HG02623 (cell line): Measurements from ENCODE around the gene SUPT7L.

ENCODE experiments used
- ATAC-seq: cut with Tn5 transposase; IDR thresholded peaks from one replicate; pipeline ENCODE4 v1.9.1; 2021; ENCODE audit warnings: moderate library complexity; ENCODE audit not compliant: unreplicated experiment

SUPT7L gene, protein sequence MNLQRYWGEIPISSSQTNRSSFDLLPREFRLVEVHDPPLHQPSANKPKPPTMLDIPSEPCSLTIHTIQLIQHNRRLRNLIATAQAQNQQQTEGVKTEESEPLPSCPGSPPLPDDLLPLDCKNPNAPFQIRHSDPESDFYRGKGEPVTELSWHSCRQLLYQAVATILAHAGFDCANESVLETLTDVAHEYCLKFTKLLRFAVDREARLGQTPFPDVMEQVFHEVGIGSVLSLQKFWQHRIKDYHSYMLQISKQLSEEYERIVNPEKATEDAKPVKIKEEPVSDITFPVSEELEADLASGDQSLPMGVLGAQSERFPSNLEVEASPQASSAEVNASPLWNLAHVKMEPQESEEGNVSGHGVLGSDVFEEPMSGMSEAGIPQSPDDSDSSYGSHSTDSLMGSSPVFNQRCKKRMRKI

DNA sequence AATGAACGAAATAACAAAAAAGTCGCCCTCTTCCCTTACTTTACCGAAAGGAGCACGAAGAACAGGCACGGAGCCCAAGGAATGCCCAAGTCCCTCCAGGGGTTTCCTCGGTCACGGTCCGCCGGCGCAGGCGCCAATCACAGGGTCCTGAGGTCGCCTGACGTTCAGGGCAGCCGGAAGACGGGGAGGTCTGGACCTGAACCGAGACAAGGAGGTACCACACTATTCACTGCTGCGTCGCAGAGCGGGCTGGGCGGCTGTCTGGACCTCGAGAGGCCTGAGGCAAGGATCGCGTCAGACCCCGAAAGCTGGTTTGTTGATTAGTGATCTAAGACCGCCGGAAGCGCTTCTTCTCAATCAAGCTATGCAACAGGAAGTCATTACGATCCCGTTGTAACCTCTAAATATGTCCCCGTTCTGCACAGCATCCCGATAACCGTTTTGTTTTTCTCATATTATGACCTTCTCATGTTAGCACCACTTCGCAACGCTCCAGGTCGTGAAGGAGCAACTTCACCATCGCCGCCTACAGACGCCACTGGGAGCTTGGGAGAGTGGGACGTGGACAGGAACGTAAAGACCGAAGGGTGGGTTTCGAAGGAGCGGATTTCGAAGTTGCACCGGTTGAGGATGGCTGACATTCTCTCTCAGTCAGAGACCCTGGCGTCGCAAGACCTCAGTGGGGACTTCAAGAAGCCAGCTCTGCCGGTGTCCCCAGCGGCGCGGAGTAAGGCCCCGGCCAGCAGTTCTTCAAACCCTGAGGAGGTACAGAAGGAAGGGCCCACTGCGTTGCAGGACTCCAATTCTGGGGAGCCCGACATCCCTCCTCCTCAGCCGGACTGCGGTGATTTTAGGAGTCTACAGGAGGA, at the start of gene SUPT7L, which contains the start of gene SLC4A1AP:
SUPT7L (minus strand) TSS at position 330 of the 869 bp plus-strand sequence. CDS start 1,422 bp downstream, outside the sequence.
SLC4A1AP (plus strand) TSS at position 605 of the 869 bp plus-strand sequence; CDS start at position 631, 26 bp downstream.
- peak; percentile 68 for ATAC-seq

DNA sequence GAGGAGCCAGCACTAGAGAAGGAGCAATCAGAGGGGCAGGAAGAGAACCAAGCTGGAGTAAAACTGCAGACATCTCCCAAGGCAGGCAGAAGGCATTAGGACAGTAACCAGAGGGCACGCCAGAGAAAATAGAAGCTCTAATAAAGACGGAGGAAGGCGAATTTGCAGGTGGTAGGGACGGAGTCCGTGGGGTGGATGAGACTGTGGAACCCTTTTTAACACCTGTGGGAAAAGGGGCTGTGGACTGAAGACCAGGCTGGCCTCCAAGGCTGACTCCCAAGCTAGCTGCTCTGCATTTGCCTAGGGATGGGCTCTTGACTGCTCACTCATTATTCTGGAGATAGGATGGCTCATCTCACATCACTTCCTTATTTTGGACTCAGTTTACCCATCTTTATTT, 49.8 kb upstream of the SUPT7L start:
- ATAC-seq = no peak

DNA sequence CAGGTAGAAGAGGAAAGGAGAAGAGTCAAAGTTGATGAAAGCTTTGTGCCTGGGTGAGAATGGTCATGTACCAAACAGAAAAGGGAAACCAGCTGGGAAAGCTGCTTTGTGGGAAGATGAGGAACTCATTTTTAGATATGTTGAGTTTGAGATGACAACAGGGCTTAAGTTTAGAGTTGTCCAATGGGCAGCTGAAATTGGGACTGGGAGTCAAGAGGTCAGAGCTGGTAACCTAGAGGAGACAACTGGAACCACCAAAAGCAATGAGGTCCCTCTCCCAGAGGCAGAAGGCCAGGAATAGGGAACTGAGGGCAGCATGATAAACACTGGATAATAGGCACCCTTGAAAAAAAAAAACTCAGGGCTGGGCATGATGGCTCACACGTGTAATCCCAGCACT, 49.1 kb upstream of the SUPT7L start:
- no peak for ATAC-seq

DNA sequence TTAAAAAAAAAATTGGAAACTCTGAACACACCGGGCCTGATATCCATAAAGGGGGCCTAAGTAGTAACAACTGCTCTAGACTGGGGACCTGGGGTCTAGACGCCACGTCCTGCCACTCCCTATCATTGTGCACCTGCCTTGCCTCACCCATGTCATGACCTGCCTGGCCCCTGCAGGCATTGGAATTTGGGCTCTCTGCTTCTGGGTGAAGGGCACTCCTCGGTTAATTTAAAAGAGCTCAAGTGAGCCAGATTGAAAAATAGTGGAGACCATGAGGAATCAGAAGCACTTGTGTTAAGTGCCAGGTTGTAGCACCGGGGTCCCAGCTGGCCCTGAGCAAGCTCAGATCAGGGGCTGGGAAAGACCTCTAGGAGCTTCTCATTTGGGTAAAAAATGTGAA, 48.4 kb upstream of the SUPT7L start:
- ATAC-seq = no peak

DNA sequence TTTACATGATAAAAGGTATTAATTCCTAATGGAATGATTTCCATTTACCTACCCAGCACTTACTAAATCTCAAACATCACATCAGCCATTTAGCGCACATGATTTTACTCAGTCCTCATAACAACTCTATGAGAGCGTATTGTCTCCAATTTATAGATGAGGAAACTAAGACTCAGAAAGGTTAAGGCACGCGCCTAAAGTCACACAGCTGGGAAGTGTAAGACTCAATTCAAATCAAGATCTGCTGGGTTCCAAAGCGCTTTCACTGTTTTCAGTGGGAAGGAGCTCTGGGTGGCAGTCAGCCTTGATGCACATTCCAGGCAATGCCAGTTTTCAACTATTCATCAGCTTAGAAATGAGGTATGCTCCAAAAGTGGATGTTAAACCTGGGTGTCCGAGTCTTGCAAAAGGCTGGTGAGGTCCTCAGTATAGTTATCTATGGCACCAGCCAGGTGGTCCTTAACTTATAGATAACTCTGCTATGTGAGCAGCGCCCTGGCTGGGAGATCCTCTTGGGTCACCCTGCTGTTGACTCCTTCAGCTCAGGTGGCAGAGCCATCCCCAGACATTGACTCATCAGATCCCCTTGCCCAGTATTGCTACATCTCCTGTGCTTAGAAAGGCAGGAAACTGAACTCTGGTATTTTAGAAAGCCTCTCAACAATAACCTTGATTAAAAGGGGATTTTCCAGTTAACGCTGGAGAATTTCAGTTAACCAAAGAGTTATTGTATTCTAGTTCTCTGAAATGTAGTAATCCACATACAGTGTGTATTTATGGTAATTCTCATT, 47.4 kb upstream of the SUPT7L start:
- no peak for ATAC-seq

DNA sequence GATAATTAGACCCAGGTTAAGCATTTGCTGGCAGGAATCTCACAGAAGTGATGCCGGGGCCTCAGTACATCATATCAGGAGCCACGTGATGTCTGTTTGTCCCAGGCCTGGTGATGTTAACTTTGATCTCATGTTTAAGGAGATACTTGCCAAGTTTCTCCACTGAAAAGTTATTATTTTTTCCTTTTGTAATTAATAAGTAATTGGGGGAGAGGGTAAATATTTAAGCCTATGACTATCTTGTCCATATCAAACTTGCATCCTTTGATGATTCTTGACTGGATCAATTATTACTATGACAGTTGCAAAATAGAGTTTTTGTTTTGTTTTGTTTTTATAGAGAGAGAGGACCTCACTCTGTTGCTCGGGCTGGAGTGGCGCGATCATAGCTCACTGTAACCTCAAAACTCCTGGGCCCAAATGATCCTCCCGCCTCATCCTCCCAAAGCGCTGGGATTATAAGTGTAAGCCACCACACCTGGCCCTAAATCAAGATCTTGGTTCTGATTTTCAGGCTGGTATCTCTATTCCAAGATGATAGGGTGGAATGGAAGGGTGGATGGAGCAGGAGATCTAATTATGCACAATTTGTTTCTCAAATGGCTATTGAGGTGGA, 46.7 kb upstream of the SUPT7L start:
- ATAC-seq = no peak

DNA sequence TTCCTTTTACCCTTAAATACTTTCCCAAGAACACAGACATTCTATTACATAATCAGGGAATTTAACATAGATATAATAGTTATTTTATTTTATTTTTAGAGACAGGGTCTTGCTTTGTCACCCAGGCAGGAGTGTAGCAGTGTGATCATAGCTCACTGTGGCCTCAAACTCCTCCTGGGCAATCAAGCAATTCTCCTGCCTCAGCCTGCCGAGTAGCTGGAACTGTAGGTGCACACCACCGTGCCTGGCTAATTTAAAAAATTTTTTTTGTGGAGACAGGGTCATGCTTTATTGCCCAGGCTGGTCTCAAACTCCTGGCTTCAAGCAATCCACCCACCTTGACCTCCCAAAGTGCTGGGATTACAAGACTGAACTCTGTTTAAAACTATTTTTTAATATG, 45.9 kb upstream of the SUPT7L start:
- no peak for ATAC-seq

DNA sequence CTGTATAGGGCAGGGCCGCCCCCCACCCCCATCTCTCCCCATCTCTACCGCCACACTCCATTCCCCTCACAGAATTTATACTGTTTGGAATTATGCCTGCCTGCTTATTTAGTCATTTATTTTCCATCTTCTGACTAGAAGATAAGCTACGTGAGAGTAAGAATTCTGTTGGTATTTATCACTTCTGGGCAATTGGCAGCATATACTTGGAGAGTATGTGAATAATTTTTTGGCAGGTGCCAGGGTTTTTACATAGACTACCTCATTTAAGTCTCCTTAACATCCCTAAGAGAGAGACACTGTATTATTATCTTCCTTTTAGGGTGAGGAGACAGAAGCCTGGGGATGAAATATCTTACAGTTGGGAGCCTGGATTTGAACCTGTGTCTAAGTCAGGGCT, 45.3 kb upstream of the SUPT7L start:
- no peak for ATAC-seq

DNA sequence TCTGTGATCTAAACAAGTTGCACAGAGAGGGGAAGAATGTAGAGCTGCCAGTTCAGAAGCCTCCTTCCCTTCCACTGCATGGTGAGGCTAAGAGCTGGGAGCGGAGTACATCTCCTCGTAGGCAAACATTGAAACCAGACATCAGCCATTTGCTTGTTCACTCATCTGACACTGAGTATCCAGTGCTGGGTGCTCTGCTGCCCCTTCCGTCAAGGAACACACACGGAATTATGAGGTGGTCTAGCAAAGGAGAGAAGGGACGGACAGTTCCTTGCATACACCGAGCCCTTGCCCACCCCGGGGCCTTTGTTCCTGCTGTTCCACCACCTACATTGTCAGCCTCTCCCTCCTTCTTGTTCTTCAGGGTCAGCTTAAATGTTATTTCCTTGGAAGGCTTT, 44.8 kb upstream of the SUPT7L start:
- ATAC-seq = no peak

DNA sequence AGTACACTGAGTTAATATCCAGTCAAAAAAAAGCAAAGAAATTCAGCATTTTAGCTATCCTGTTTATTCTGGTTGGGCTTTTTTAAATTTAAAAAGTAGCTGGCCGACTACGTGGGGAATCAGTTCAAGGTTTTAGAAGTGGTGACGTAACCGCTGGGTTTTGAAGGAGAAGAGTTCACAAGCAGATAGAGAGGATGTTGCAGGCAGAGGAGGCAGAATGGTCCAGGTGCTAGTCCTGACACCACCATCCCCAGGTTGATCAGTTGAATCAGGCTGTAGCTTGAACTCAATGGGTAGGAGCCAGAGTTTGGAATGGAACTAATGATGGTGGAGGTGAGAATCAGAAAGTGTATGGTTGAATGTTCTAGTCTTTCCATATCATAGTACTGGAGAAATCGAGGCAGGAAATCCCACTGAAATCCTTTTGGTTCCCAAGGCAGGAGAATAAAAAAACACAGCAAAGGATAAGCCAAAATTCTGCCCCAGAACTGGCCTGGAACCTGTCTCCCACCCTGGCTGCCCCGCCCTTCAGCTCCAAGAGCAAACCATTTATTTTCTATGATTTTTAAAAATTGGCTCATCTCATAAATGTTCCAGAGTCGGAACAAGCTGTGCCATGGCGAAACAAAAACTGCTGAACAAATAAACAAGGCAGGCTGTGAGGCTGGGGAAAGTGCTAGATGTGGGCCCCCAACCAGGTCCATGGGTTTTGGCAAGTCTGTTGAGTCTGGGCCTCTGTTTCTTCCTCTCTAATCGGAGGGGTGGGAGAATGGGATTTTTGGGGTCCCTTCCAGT, 44.2 kb upstream of the SUPT7L start:
- no peak for ATAC-seq

DNA sequence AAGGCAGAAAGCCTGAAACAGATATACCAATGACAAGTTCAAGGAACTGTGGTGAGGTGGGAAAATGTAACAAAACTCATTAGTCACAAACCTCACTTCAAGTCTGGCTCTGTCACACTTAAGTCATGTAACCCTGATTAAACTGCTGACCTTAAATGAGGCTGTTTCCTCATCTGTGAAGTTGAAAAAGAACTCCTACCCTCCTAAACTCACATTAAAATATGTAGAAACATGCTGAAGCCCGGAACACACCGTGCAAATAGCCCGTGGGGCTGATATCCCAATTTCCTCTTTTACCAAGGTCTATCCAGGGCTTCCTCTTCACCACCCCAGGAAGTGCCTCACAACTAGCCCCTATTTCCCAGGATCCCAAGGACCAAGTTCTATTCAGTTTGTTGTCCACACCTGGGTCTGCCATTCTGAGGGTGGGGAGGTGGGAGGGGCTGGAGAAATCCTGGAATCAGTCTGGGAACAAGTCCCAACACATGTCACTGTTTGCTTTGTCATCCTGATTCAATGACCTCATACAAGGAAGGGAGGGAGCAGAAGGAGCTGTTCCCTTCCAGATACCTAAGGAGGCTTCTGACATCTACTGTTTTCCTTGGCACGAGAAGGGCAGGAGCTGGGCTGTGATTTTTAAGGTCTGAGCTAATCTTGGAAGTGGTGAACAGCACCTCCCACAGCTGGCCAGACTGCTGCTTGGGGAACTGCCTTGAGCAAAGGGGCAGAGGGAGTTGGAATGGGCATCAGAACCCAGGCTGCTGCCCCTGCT, 42.6 kb upstream of the SUPT7L start:
- ATAC-seq = no peak

DNA sequence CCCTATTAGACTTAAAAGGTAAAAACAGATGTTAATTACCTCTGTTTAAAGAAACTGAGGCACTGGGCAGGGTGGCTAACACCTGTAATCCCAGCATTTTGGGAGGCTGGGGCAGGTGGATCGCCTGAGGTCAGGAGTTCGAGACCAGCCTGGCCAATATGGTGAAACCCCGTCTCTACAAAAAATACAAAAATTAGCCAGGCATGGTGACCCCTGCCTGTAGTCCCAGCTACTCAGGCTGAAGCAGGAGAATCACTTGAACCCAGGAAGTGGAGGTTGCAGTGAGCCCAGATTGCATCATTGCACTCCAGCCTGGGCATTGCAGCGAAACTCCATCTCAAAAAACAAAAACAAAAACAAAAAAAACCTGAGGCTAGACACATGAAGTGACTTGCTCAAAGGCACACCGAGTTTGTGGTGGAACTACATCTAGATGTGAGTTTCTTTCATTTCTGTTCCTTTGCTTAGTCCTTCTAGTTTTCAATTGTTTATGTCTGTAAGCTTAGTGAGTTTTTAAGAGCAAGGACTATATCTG, 41.0 kb upstream of the SUPT7L start:
- no peak for ATAC-seq

DNA sequence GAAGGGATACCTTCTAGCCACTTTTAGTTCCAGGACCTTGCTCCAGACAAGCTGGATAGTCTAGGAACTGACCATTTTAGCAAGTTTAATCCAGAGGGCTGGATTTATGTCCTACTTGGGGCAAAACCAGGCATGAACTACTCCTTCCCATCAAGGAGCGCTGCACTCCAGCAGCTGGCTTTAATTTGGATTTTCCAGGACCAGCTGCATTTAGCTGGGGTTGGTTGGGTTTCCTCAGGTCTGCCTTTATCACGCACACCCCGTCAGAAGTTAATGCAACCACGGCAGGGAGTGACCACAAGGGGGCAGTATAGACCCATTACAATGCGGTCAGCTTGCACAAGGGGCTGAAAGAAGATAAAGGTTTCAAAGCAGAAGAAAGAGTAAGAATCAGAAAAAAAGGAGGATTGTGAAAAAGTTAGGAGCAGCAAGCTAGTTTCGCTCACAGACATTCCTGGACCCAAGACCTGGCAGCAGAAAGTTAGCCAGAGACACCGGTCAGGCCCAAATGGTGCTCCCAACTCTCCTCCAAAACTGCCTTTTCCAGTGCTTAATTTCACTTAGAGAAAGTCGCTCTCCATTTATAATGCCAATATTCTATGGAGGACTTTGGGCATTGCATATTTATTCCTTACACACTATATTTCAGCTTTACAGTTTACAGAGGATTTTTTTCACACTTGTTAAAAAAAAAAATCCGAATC, 40.4 kb upstream of the SUPT7L start:
- ATAC-seq = no peak

DNA sequence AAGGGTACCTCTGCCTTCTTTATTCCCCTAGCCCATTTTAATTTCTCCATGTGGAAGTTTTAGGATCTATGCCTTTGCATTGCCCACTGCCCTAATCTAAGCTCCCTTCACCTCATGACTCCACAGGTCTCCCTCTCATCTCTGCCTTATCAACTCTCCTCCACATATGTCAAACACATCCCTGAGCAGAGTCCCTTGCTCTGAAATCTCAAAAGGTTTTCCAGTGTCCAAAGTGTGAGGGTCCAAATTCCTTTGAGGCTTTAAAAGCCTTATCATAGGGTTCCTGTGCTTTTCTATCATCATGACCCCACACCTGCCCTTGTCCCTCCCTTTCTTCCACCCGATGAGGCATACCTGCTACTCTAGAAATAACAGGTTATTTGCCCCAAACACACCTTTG, 38.9 kb upstream of the SUPT7L start:
- no peak for ATAC-seq

DNA sequence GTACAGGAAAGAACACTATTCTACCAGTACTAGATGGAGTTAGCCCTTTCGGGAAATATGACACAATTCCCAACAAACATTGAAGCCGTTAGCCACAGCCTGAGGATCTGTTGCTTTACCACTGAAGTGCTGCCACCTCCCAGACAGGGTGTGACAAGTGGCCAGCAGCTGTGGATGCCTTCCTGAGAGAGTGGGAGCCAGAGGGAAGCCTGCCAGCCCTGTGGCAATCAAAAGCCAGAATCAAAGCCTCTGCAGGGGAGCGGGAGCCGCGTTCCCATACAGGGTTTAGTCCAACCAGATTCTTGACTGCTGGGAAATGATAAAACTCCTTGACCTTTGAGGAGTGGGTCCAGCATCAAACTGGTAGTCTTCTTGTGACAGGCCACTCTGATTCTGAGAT, 38.3 kb upstream of the SUPT7L start:
- no peak for ATAC-seq

DNA sequence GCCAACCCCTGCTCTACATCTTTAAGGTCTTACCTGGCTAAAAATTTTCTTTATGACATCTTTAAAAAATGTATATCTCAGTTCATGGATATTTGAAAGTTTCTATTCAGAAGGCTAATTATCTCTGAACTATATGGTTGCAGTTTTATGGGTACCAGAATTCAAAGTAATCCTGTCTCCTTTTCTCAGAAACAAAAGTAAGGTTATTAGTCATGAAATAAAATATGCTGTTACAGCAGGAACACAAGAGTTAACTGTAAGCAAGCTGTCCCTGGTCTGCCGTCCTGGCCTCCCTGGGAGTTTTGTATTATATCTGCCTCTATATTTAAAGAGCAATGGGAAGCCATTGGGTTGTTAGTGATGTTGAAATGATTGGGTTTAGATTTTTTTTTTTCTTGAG, 34.2 kb upstream of the SUPT7L start:
- no peak for ATAC-seq

DNA sequence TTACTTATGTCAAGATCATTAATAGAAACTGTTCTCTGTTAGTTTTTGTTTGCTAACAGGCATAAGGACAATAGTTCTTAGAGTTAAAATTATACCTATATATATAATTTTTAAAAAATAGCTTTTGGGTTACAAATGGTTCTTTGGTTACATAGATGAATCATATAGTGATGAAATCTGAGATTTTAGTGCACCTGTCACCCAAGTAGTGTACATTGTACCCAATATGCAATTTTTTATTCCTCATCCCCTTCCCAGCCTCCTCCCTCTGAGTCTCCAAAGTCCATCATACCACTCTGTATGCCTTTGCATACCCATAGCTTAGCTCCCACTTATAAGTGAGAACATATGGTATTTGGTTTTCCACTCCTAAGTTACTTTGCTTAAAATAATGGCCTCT, 26.6 kb upstream of the SUPT7L start:
- no peak for ATAC-seq

DNA sequence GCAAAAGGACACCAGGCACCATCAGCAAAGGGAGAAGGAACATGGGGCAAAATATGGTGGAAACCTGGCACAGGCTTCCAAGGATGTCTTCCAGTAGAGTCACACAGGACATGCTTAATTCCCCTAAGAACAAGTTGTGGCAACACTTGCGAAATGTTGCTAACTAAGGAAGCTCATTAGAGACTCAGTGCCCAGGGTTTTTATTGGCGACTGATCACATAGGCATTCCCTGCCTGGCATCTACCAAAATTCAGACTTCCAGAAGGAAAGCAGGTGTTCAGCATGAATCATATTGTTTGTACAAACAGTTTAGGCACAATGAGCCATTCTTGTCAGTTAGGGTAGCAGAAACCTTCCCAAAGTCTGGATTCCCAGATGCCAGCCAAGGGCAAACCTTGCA, 26.0 kb upstream of the SUPT7L start:
- ATAC-seq = no peak
